ENCODE results near the gene AAR2.

Gene AAR2

DNA sequence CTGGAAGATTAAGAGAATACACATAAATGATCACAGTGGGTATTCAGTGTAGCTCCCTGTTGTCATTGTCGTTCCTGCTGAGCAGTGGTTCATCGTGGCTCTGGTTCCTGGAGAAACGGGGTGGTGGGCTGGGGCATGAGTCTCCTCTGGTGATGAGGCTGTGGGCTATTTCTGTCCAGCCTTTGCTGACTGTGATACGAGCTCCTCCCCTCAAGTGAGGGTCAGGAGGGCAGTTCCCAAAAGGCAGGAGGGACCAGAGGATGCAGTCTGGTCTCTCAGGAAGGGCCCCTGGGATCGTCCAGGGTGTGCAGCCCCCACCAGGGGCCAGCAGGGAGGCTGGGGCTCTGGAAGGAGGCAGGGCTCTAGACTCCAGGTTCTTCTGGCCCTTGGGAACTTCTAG is 38.7 kb downstream of the AAR2 start:
- TF ChIP-seq, protein P1, sequence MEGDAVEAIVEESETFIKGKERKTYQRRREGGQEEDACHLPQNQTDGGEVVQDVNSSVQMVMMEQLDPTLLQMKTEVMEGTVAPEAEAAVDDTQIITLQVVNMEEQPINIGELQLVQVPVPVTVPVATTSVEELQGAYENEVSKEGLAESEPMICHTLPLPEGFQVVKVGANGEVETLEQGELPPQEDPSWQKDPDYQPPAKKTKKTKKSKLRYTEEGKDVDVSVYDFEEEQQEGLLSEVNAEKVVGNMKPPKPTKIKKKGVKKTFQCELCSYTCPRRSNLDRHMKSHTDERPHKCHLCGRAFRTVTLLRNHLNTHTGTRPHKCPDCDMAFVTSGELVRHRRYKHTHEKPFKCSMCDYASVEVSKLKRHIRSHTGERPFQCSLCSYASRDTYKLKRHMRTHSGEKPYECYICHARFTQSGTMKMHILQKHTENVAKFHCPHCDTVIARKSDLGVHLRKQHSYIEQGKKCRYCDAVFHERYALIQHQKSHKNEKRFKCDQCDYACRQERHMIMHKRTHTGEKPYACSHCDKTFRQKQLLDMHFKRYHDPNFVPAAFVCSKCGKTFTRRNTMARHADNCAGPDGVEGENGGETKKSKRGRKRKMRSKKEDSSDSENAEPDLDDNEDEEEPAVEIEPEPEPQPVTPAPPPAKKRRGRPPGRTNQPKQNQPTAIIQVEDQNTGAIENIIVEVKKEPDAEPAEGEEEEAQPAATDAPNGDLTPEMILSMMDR (IDR thresholded peaks at IDR 0.05; ENCODE audit: poor library complexity, severe bottlenecking) = no peak
- no peak for ATAC-seq (ENCODE audit: low read depth)

GRCh38 chr20:36275441-36276189 is 39.3 kb downstream of the AAR2 start:
- H3K27ac ChIP-seq (ENCODE audit: poor library complexity, severe bottlenecking) = no peak overlapping the region
- H3K36me3 ChIP-seq (ENCODE audit: low read depth) = no peaks in the 10 kb centered on the region
- ATAC-seq (ENCODE audit: low read depth) (no peak), DNase-seq (ENCODE audit: low spot score) (peak; percentile 67)
- no peaks in the 10 kb centered on the region for H3K9me3 ChIP-seq (ENCODE audit: severe bottlenecking)
- no peaks in the 10 kb centered on the region for H3K4me1 ChIP-seq (ENCODE audit: insufficient read depth, poor library complexity, severe bottlenecking)
- H3K4me3 ChIP-seq (ENCODE audit: severe bottlenecking) = no peak overlapping the region
- peaks cover 10% of the 10 kb centered on the region for H3K27me3 ChIP-seq (ENCODE audit: insufficient read depth, poor library complexity, severe bottlenecking)
- TF ChIP-seq, protein P1 (IDR thresholded peaks at IDR 0.05; ENCODE audit: poor library complexity, severe bottlenecking) = no peak

More for the DNA sequence above, 38.7 kb downstream of the AAR2 start:
- H3K27ac ChIP-seq (ENCODE audit: poor library complexity, severe bottlenecking) = no peak overlapping the region
- peak; percentile 59 for DNase-seq (ENCODE audit: low spot score)
- no peaks in the 10 kb centered on the region for H3K36me3 ChIP-seq (ENCODE audit: low read depth)
- H3K4me3 ChIP-seq (ENCODE audit: severe bottlenecking) = no peak overlapping the region
- H3K4me1 ChIP-seq (ENCODE audit: insufficient read depth, poor library complexity, severe bottlenecking) = no peaks in the 10 kb centered on the region
- H3K9me3 ChIP-seq (ENCODE audit: severe bottlenecking) = no peaks in the 10 kb centered on the region
- peaks cover 10% of the 10 kb centered on the region for H3K27me3 ChIP-seq (ENCODE audit: insufficient read depth, poor library complexity, severe bottlenecking)

DNA sequence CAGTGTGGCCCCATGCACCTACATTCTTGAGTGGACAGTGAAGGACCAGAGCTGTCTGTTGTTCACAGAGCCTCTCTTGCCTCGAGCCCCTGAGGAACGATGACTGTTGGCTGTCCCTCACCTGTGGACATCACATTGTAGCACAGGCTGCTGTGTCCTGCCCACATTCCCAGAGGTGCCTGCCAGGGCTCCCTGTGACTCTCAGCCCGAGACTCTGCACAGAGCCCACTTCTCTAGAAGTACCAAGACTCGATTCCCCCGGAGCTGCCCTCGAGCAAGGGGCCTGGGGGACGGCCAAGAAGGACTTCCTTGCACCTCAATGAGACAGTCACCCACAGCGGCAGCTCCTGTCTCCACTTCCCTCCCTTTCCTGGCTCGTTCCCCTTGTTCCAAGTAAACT is 41.3 kb downstream of the AAR2 start:
- Histone ChIP-seq H3K4me1 (ENCODE audit: insufficient read depth, poor library complexity, severe bottlenecking) (no peaks in the 10 kb centered on the region), H3K27ac (ENCODE audit: poor library complexity, severe bottlenecking) (no peak overlapping the region), H3K36me3 (ENCODE audit: low read depth) (no peaks in the 10 kb centered on the region), H3K27me3 (ENCODE audit: insufficient read depth, poor library complexity, severe bottlenecking) (peaks cover 15% of the 10 kb centered on the region), H3K4me3 (ENCODE audit: severe bottlenecking) (no peak overlapping the region), H3K9me3 (ENCODE audit: severe bottlenecking) (no peaks in the 10 kb centered on the region)
- ATAC-seq (ENCODE audit: low read depth) = peak; percentile 20; the same call in 1 of the 3 replicates
- TF ChIP-seq, protein P1 (IDR thresholded peaks at IDR 0.05; ENCODE audit: poor library complexity, severe bottlenecking) = no peak
- peak; percentile 81 for DNase-seq (ENCODE audit: low spot score)

DNA sequence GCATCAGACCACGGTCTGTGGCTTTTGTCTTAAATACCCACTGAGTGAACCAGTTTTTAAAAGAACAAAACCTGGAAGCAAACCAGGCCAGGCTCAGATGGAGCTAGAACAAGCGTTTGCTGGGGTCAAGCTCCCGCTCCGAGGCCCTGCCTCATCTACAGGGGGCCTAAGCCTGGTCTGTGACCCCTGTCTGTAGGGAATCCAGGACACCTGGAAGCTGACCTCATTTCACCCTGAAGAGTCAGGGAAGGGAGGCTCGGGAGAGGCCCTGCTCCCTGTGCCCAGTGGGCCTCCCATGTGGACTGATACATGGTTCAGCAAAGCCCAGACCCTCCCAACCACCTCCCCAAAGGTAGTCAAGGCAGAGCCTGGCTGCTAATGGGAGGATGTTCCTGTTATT is 43.1 kb downstream of the AAR2 start:
- no peak overlapping the region for H3K27ac ChIP-seq (ENCODE audit: poor library complexity, severe bottlenecking)
- no peaks in the 10 kb centered on the region for H3K4me1 ChIP-seq (ENCODE audit: insufficient read depth, poor library complexity, severe bottlenecking)
- H3K9me3 ChIP-seq (ENCODE audit: severe bottlenecking) = no peaks in the 10 kb centered on the region
- no peak overlapping the region for H3K4me3 ChIP-seq (ENCODE audit: severe bottlenecking)
- ATAC-seq (ENCODE audit: low read depth) (no peak), DNase-seq (ENCODE audit: low spot score) (peak; percentile 70)
- TF ChIP-seq, protein P1 (IDR thresholded peaks at IDR 0.05; ENCODE audit: poor library complexity, severe bottlenecking) = no peak
- no peaks in the 10 kb centered on the region for H3K36me3 ChIP-seq (ENCODE audit: low read depth)
- peaks cover 31% of the 10 kb centered on the region for H3K27me3 ChIP-seq (ENCODE audit: insufficient read depth, poor library complexity, severe bottlenecking)

DNA sequence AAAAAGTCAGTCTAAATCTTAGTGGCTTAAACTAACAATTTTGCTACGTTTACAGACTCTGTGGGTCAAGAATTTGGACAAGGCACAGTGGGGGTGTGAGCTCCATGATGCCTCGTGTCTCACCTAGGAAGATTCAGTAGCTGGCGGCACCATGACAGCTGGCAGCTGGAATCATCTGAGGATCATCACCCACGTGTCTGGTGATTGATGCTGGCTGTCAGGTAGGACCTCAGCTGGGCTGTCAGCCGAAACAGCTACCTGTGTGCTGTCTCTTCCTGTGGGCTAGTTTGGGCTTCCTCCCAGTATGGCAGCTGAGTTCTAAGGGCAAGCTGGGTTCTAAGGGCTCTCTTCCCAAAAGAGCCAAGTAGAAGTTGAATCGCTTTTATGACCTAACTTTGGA is 43.5 kb downstream of the AAR2 start:
- H3K27ac ChIP-seq (ENCODE audit: poor library complexity, severe bottlenecking) = no peak overlapping the region
- H3K36me3 ChIP-seq (ENCODE audit: low read depth) = no peaks in the 10 kb centered on the region
- TF ChIP-seq, protein P1 (IDR thresholded peaks at IDR 0.05; ENCODE audit: poor library complexity, severe bottlenecking) = no peak
- H3K9me3 ChIP-seq (ENCODE audit: severe bottlenecking) = no peaks in the 10 kb centered on the region
- H3K27me3 ChIP-seq (ENCODE audit: insufficient read depth, poor library complexity, severe bottlenecking) = peaks cover 33% of the 10 kb centered on the region
- H3K4me3 ChIP-seq (ENCODE audit: severe bottlenecking) = no peak overlapping the region
- ATAC-seq (ENCODE audit: low read depth) (no peak), DNase-seq (ENCODE audit: low spot score) (peak; percentile 69)
- H3K4me1 ChIP-seq (ENCODE audit: insufficient read depth, poor library complexity, severe bottlenecking) = no peaks in the 10 kb centered on the region
